Mononuclear cell (primary cell): Measurements from ENCODE around the gene CRABP1. TPM values are rescaled to one million over a fixed set of nuclear protein-coding genes. Genes with fewer than 3 reads are reported as not detected.

Source experiments
- H3K27me3 ChIP-seq: 2 replicates; pipeline ENCODE4 v1.6.0; 2011; ENCODE audit warnings: low read length, control low read depth; ENCODE audit not compliant: insufficient read depth
- H3K4me1 ChIP-seq: 2 replicates; pipeline ENCODE4 v1.5.1; 2011; ENCODE audit warnings: mild to moderate bottlenecking, low read length, control low read depth; ENCODE audit not compliant: insufficient read depth
- H3K4me3 ChIP-seq: 2 replicates; pipeline ENCODE4 v1.5.1; 2011; ENCODE audit warnings: mild to moderate bottlenecking, low read length, moderate library complexity
- H3K9me3 ChIP-seq: 2 replicates; pipeline ENCODE4 v1.5.1; 2011; ENCODE audit warnings: low read depth, mild to moderate bottlenecking, control low read depth, low read length
- total RNA-seq: library from RNA; depleted of rRNA; stranded (reverse); fragments of >200 nt; gene quantifications from one replicate; pipeline ENCODE4 v1.2.3, GENCODE V29; 2012

Gene CRABP1
- total RNA-seq, 1 donor, result not detected

DNA sequence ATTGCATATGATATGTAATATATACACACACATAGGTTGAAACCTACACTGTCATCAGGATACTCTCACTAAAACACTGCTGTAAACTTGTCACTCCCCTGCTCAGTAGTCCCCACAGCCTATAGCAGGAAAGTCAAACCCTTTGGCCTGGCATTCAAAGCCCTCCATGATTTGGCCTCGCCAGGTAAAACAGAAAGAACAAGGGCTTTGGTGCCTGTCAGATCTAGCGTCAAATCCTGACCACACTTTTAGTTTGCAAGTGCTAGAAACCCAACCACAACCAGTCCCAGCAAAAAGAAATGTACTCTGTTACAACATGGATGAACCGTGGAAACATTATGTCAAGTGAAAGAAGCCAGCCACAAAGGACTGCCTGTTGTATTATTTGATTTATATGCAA is 11.4 kb downstream of the CRABP1 start:
- Histone ChIP-seq H3K4me3 (no peak overlapping the region), H3K4me1 (no peaks in the 10 kb centered on the region), H3K27me3 (peaks cover 1% of the 10 kb centered on the region), H3K9me3 (no peaks in the 10 kb centered on the region)

DNA sequence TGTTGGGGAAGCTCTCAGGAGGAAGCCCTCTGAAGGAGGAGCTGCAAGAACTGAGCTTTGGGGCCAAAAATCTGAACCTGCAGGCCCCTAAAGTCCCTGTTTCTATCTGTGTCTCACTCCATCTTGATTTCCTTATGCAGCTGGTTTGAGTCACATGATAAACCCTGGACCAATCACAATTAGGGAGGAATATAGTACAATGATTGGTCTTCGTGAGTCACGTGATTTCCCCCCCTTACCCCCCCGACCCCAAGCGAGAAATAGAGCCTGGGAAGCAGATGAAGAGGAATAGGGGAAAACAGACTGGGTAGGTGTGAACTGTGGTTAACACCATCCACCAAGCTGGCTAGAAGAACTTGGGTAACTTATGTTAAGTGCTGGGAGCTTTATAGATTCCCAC is 12.9 kb downstream of the CRABP1 start:
- H3K9me3 ChIP-seq, result no peaks in the 10 kb centered on the region
- H3K4me3 ChIP-seq, result no peak overlapping the region
- no peaks in the 10 kb centered on the region for H3K4me1 ChIP-seq
- no peaks in the 10 kb centered on the region for H3K27me3 ChIP-seq

GRCh38 chr15:78355177-78355576 is 15.0 kb downstream of the CRABP1 start:
- Histone ChIP-seq H3K27me3 (no peaks in the 10 kb centered on the region), H3K4me1 (no peaks in the 10 kb centered on the region), H3K9me3 (no peaks in the 10 kb centered on the region), H3K4me3 (no peak overlapping the region)

GRCh38 chr15:78358102-78358870 is 18.1 kb downstream of the CRABP1 start:
- no peak overlapping the region for H3K4me3 ChIP-seq
- H3K4me1 ChIP-seq, result peaks cover 19% of the 10 kb centered on the region
- H3K9me3 ChIP-seq, result no peaks in the 10 kb centered on the region
- no peaks in the 10 kb centered on the region for H3K27me3 ChIP-seq

DNA sequence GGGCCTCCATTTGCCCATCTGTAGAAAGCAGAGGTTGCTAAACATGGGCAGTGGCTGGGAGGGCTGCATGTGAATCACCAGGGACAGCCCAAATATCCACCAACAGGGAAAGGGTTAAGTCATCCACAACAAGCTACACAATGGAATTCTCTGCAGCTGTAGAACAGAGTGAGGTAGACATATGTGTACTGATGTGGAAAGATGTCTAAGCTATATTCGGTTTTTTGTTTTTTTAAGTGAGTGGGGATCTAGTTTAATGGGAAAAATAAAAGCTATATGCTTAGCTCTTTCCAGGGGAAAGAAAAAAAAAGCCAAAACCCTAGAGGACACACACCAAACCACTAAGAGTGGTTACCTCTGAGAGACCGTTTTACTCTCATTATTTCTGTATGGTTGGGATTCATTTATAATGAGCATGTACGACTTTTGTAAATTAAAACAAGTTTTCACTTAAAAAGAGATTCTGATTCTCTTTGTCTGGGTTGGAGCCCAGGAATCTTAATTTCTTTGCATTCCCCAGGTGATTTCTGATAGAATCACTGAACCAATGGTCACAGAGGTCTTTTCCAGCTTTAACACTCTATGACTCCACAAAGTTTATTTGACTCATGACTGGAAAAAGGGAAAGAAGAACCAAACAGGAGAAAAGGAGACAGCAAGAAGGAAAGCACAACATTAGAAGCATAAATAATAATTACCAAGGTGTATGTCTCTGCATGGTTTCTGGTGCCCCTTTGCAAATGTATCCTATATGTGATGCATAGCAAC is 19.1 kb downstream of the CRABP1 start:
- Histone ChIP-seq H3K9me3 (no peaks in the 10 kb centered on the region), H3K27me3 (no peaks in the 10 kb centered on the region), H3K4me1 (peaks cover 19% of the 10 kb centered on the region), H3K4me3 (no peak overlapping the region)

GRCh38 chr15:78360367-78360801 is 20.2 kb downstream of the CRABP1 start:
- Histone ChIP-seq H3K9me3 (no peaks in the 10 kb centered on the region), H3K4me3 (no peak overlapping the region), H3K4me1 (peaks cover 19% of the 10 kb centered on the region), H3K27me3 (no peaks in the 10 kb centered on the region)

- H3K9me3 ChIP-seq, result no peaks in the 10 kb centered on the region
- no peak overlapping the region for H3K4me3 ChIP-seq
- no peaks in the 10 kb centered on the region for H3K27me3 ChIP-seq
- peaks cover 19% of the 10 kb centered on the region for H3K4me1 ChIP-seq
Observed at GRCh38 chr15:78360958-78361718, 21.0 kb downstream of the CRABP1 start.

GRCh38 chr15:78361771-78362506 is 21.8 kb downstream of the CRABP1 start:
- Histone ChIP-seq H3K27me3 (no peaks in the 10 kb centered on the region), H3K4me1 (peaks cover 19% of the 10 kb centered on the region), H3K9me3 (no peaks in the 10 kb centered on the region), H3K4me3 (no peak overlapping the region)

- no peaks in the 10 kb centered on the region for H3K27me3 ChIP-seq
- no peak overlapping the region for H3K4me3 ChIP-seq
- no peaks in the 10 kb centered on the region for H3K9me3 ChIP-seq
- peaks cover 19% of the 10 kb centered on the region for H3K4me1 ChIP-seq
Observed at GRCh38 chr15:78362716-78363380, 22.7 kb downstream of the CRABP1 start.

- peaks cover 19% of the 10 kb centered on the region for H3K4me1 ChIP-seq
Observed at GRCh38 chr15:78363381-78363734, 23.2 kb downstream of the CRABP1 start.

DNA sequence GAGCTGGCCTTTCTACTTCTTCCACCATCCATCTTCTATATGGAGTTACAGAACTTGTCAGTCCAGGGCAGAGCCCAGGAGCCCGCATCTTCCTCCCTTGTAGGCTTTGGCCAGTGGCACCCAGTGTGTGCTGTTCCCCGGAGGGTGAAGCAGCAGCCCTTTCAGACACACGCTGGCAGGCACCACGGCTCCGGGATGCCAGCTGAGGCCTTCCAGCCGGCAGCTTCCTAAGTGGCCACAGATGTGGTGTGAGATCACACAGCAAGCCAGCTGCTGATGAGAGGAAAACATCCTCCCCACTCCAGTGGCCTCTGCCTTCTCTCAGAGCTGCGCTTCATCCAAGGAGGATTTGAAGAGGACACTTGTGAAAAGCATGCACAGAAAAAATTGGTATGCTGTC is 24.1 kb downstream of the CRABP1 start:
- no peak overlapping the region for H3K4me3 ChIP-seq
- H3K4me1 ChIP-seq, result peaks cover 19% of the 10 kb centered on the region
- H3K9me3 ChIP-seq, result no peaks in the 10 kb centered on the region
- H3K27me3 ChIP-seq, result no peaks in the 10 kb centered on the region

More at GRCh38 chr15:78363381-78363734, 23.2 kb downstream of the CRABP1 start:
- Histone ChIP-seq H3K9me3 (no peaks in the 10 kb centered on the region), H3K27me3 (no peaks in the 10 kb centered on the region), H3K4me3 (no peak overlapping the region)

GRCh38 chr15:78365917-78366316 is 25.8 kb downstream of the CRABP1 start:
- Histone ChIP-seq H3K4me1 (peaks cover 12% of the 10 kb centered on the region), H3K9me3 (no peaks in the 10 kb centered on the region), H3K27me3 (no peaks in the 10 kb centered on the region), H3K4me3 (no peak overlapping the region)

- H3K9me3 ChIP-seq, result no peaks in the 10 kb centered on the region
- H3K4me3 ChIP-seq, result no peak overlapping the region
- no peaks in the 10 kb centered on the region for H3K27me3 ChIP-seq
- H3K4me1 ChIP-seq, result peaks cover 7% of the 10 kb centered on the region
Observed at GRCh38 chr15:78366342-78366741, 26.2 kb downstream of the CRABP1 start.

GRCh38 chr15:78368651-78369050 is 28.5 kb downstream of the CRABP1 start:
- Histone ChIP-seq H3K4me1 (no peaks in the 10 kb centered on the region), H3K4me3 (no peak overlapping the region), H3K27me3 (no peaks in the 10 kb centered on the region), H3K9me3 (no peaks in the 10 kb centered on the region)
